Coronary artery (tissue), 2 donors: Measurements from ENCODE around the gene GPR176.

Experiments
- DNase-seq: peaks from one replicate; pipeline ENCODE4 v3.0.0-alpha.2; 2017; ENCODE audit warnings: low spot score
- H3K27ac ChIP-seq, 2 donors: fragments of 200-600 bp; sonication (generic); one replicate each; pipeline ENCODE4 v1.5.1; 2016 to 2019
- H3K4me3 ChIP-seq: fragments of 200-600 bp; sonication (generic); 2 replicates; pipeline ENCODE4 v1.5.1; 2016; ENCODE audit warnings: mild to moderate bottlenecking, moderate library complexity
- CTCF ChIP-seq: fragments of 200-600 bp; sonication (generic); IDR thresholded peaks from one replicate; pipeline ENCODE4 v1.5.1; 2019; ENCODE audit warnings: antibody characterized with exemption

The GPR176 gene

GRCh38 chr15:39788108-39788507 lies 132.0 kb downstream of the GPR176 start:
- DNase-seq = no peak
- Histone ChIP-seq H3K27ac (no peak overlapping the region), H3K4me3 (no peak overlapping the region)
- TF ChIP-seq CTCF = no peak

GRCh38 chr15:39787479-39787878 lies 132.6 kb downstream of the GPR176 start:
- no peak for DNase-seq
- Histone ChIP-seq H3K4me3 (no peak overlapping the region), H3K27ac (no peak overlapping the region)
- no peak for TF ChIP-seq CTCF

GRCh38 chr15:39786447-39787056 lies 133.5 kb downstream of the GPR176 start:
- no peak overlapping the region for H3K4me3 ChIP-seq
- TF ChIP-seq CTCF = peak; percentile 52
- no peak for DNase-seq
- H3K27ac ChIP-seq = no peak overlapping the region

- no peak for TF ChIP-seq CTCF
- Histone ChIP-seq H3K4me3 (no peak overlapping the region), H3K27ac (no peak overlapping the region)
- DNase-seq = no peak
These were observed 134.2 kb downstream of the GPR176 start for GRCh38 chr15:39785841-39786240.

- no peak for DNase-seq
- no peak for TF ChIP-seq CTCF
These were observed 134.9 kb downstream of the GPR176 start for GRCh38 chr15:39785139-39785538.

GRCh38 chr15:39784638-39785037 lies 135.4 kb downstream of the GPR176 start:
- no peak for TF ChIP-seq CTCF
- Histone ChIP-seq H3K27ac (no peak overlapping the region), H3K4me3 (no peak overlapping the region)
- no peak for DNase-seq

More at GRCh38 chr15:39785139-39785538, 134.9 kb downstream of the GPR176 start:
- Histone ChIP-seq H3K4me3 (no peak overlapping the region), H3K27ac (no peak overlapping the region)

- Histone ChIP-seq H3K27ac (no peak overlapping the region), H3K4me3 (no peak overlapping the region)
- TF ChIP-seq CTCF = no peak
- no peak for DNase-seq
These were observed 135.9 kb downstream of the GPR176 start for GRCh38 chr15:39784125-39784524.
